Kidney (tissue), 14 donors: ENCODE data around the gene PNMA6E. TPM values are rescaled to one million over a fixed set of nuclear protein-coding genes. Genes with fewer than 3 reads are reported as not detected.

Source experiments
- DNase-seq, 5 donors: peaks; one replicate each; pipeline ENCODE4 v3.0.0-alpha.2; 2013 to 2020
- FAIRE-seq: peaks from 2 replicates; lab custom pipeline; 2012; peaks lifted over from hg19 to GRCh38; lab: Jason Lieb, UNC
- H3K27ac ChIP-seq, 2 donors: one replicate each; pipeline ENCODE4 v1.7.0; 2013; ENCODE audit warnings: low read depth in 2 of 2, low read length in 2 of 2, inconsistent platforms in 1 of 2
- H3K27me3 ChIP-seq: one replicate; pipeline ENCODE4 v1.7.1; 2013; ENCODE audit warnings: low read length, inconsistent platforms; ENCODE audit not compliant: control insufficient read depth, insufficient read depth
- H3K36me3 ChIP-seq, 3 donors: one replicate each; pipeline versions ENCODE4 v1.7.0 to v1.7.1; 2013; ENCODE audit warnings: low read length in 3 of 3, control low read depth in 1 of 3, inconsistent platforms in 1 of 3; ENCODE audit not compliant: insufficient read depth in 3 of 3, control insufficient read depth in 2 of 3
- H3K4me1 ChIP-seq, 3 donors: one replicate each; pipeline versions ENCODE4 v1.7.0 to v1.7.1; 2013; ENCODE audit warnings: low read length in 3 of 3, inconsistent platforms in 1 of 3, low read depth in 1 of 3; ENCODE audit not compliant: control insufficient read depth in 2 of 3, insufficient read depth in 2 of 3
- H3K4me3 ChIP-seq, 3 donors: one replicate each; pipeline versions ENCODE4 v1.7.0 to v1.8.1; 2013; ENCODE audit warnings: low read length in 3 of 3, control low read depth in 1 of 3, inconsistent platforms in 1 of 3
- H3K9ac ChIP-seq, 3 donors: one replicate each; pipeline versions ENCODE4 v1.7.0 to v1.7.1; 2013; ENCODE audit warnings: low read length in 3 of 3, control low read depth in 1 of 3, inconsistent platforms in 1 of 3
- H3K9me3 ChIP-seq, 3 donors: one replicate each; pipeline versions ENCODE4 v1.7.0 to v1.7.1; 2013; ENCODE audit warnings: low read length in 3 of 3, control low read depth in 1 of 3, inconsistent platforms in 1 of 3; ENCODE audit not compliant: control insufficient read depth in 2 of 3, insufficient read depth in 1 of 3
- CTCF ChIP-seq: IDR thresholded peaks from 3 replicates; pipeline ENCODE4 v1.5.1; 2012; ENCODE audit warnings: mild to moderate bottlenecking, moderate library complexity, borderline replicate concordance; ENCODE audit not compliant: insufficient read depth; ENCODE audit errors: extremely low read depth
- intact Hi-C: fragments of 100-400 bp; cut with DNase I; formaldehyde crosslinking; loops from one replicate; pipeline ENCODE4 v1.11.1; 2022
- polyA plus RNA-seq: library from polyadenylated mRNA; stranded (reverse); fragments of 350-450 nt; fragmentation: Illumina TruSeq; extraction: RNeasy Lipid Tissue Mini Kit (QIAGEN cat#74804); gene quantifications from one replicate; pipeline ENCODE4 v1.2.3, GENCODE V29; 2014; ENCODE audit warnings: low read depth, low replicate concordance; ENCODE audit not compliant: insufficient read depth
- total RNA-seq: library from RNA; stranded (reverse); fragmentation: NEBNext Ultra II Directional; extraction: Animal tissue kit (Norgen Biotek cat#: 25700); gene quantifications from one replicate; pipeline ENCODE4 v1.2.1, GENCODE V29; 2021
- donor health status: control.
- donor health status: control.
- donor health status: control.
- donor health status: control.
- donor health status: control.
- donor health status: DM: yes; HTN: yes; CAD: no.
- donor health status: Normal renal cell carcinoma (clear cell type).

PNMA6E gene
- total and polyA plus RNA-seq, 2 donors from 2014 or later, result not detected

GRCh38 chrX:153348421-153348820 is 52.7 kb downstream of the PNMA6E start:
- no peak overlapping the region for H3K9ac ChIP-seq
- no peak for DNase-seq
- no peak overlapping the region for H3K4me3 ChIP-seq
- intact Hi-C loops, result no loop called here
- H3K27me3 ChIP-seq, result no peaks in the 10 kb centered on the region
- H3K36me3 ChIP-seq, result peaks cover 0 to 17% (median 13%) of the 10 kb centered on the region in 3 donors
- TF ChIP-seq CTCF, result no peak
- H3K9me3 ChIP-seq, result no peaks in the 10 kb centered on the region
- H3K4me1 ChIP-seq, result no peaks in the 10 kb centered on the region
- FAIRE-seq, result no peak
- no peak overlapping the region for H3K27ac ChIP-seq

- no peak for FAIRE-seq
- no peaks in the 10 kb centered on the region for H3K9me3 ChIP-seq
- no peak overlapping the region for H3K27ac ChIP-seq
- TF ChIP-seq CTCF, result no peak
- peaks cover 0 to 17% (median 13%) of the 10 kb centered on the region in 3 donors for H3K36me3 ChIP-seq
- H3K4me1 ChIP-seq, result no peaks in the 10 kb centered on the region
- H3K27me3 ChIP-seq, result no peaks in the 10 kb centered on the region
- no peak overlapping the region for H3K4me3 ChIP-seq
- intact Hi-C loops, result no loop called here
- H3K9ac ChIP-seq, result no peak overlapping the region
- no peak for DNase-seq
Observed at GRCh38 chrX:153347530-153347929, 53.6 kb downstream of the PNMA6E start.

Other genes with a start within 250 kb of the PNMA6E start
- not detected for gene MAGEA1, start 222.1 kb downstream of the PNMA6E start, total RNA-seq
- not detected for gene MAGEA1, start 222.1 kb downstream of the PNMA6E start, polyA plus RNA-seq
- not detected for gene PNMA6F, start 79.6 kb downstream of the PNMA6E start, total RNA-seq
- not detected for gene PNMA6F, start 79.6 kb downstream of the PNMA6E start, polyA plus RNA-seq
- 11.2 TPM for gene ZNF275, start 67.2 kb downstream of the PNMA6E start, total RNA-seq
- gene ZNF275, start 67.2 kb downstream of the PNMA6E start, polyA plus RNA-seq, result 4.3 TPM
- gene ZFP92, start 10.1 kb upstream of the PNMA6E start, total RNA-seq, result 0.91 TPM
- 0.47 TPM for gene ZFP92, start 10.1 kb upstream of the PNMA6E start, polyA plus RNA-seq
- gene TREX2, start 44.7 kb upstream of the PNMA6E start, total RNA-seq, result 1.4 TPM
- 0.67 TPM for gene TREX2, start 44.7 kb upstream of the PNMA6E start, polyA plus RNA-seq
- 28.1 TPM for gene HAUS7, start 69.2 kb upstream of the PNMA6E start, total RNA-seq
- gene HAUS7, start 69.2 kb upstream of the PNMA6E start, polyA plus RNA-seq, result 47.6 TPM
- gene BGN, start 93.6 kb upstream of the PNMA6E start, total RNA-seq, result 164 TPM
- 288 TPM for gene BGN, start 93.6 kb upstream of the PNMA6E start, polyA plus RNA-seq
- gene ATP2B3, start 116.3 kb upstream of the PNMA6E start, total RNA-seq, result not detected
- gene ATP2B3, start 116.3 kb upstream of the PNMA6E start, polyA plus RNA-seq, result 0.37 TPM
- 14.6 TPM for gene CCNQ, start 197.8 kb upstream of the PNMA6E start, total RNA-seq
- gene CCNQ, start 197.8 kb upstream of the PNMA6E start, polyA plus RNA-seq, result 35.4 TPM
- 4.7 TPM for gene DUSP9, start 245.9 kb upstream of the PNMA6E start, total RNA-seq
- gene DUSP9, start 245.9 kb upstream of the PNMA6E start, polyA plus RNA-seq, result 81.4 TPM